ENCODE measurements around the gene WFIKKN2. TPM values are rescaled to one million over a fixed set of nuclear protein-coding genes. Genes with fewer than 3 reads are reported as not detected.

WFIKKN2 gene
- polyA plus RNA-seq, 1 donor (not counting 4 experiments of a cell fraction or from before 2014, with no cell fraction given), result not detected

GRCh38 chr17:50840311-50840851 is 5.0 kb downstream of the WFIKKN2 start:
- Histone ChIP-seq H3K79me2 (ENCODE audit: control insufficient read depth, insufficient read depth, low read length) (no peaks in the 10 kb centered on the region), H3K27ac (ENCODE audit: control insufficient read depth, insufficient read depth, low read length) (no peak overlapping the region), H3K36me3 (ENCODE audit: control insufficient read depth in 2 of 2, extremely low read depth in 1 of 2, insufficient read depth in 2 of 2, low read length in 2 of 2) (no peaks in the 10 kb centered on the region), H2AFZ (ENCODE audit: control insufficient read depth, low read length) (no peak overlapping the region), H3K4me2 (ENCODE audit: control insufficient read depth, extremely low read depth, insufficient read depth, low read depth, low read length) (no peak overlapping the region), H3K9ac (ENCODE audit: control insufficient read depth, extremely low read depth, insufficient read depth, low read length) (no peak overlapping the region), H4K20me1 (ENCODE audit: control insufficient read depth, extremely low read depth, insufficient read depth, low read length) (no peaks in the 10 kb centered on the region), H3K9me3 (ENCODE audit: control insufficient read depth, low read depth, low read length) (no peaks in the 10 kb centered on the region), H3K4me3 (ENCODE audit: control insufficient read depth in 2 of 3, extremely low read depth in 1 of 3, insufficient read depth in 2 of 3, low read depth in 1 of 3, low read length in 3 of 3) (no peak overlapping the region), H3K4me1 (ENCODE audit: control insufficient read depth, extremely low read depth, insufficient read depth, low read length) (peaks cover 23% of the 10 kb centered on the region), H3K27me3 (ENCODE audit: control insufficient read depth, extremely low read depth, insufficient read depth, low read length) (peaks cover 2% of the 10 kb centered on the region), H3K9me1 (ENCODE audit: control insufficient read depth, extremely low read depth, insufficient read depth, low read length) (no peaks in the 10 kb centered on the region)
- dilution Hi-C loops (cut with MboI; ENCODE audit: extremely low pct_ligation_motif_present, low sequenced_read_pairs), result no loop called here
- no peak for FAIRE-seq
- no peak for TF ChIP-seq EZH2 (IDR thresholded peaks at IDR 0.05; ENCODE audit: low read length)
- TF ChIP-seq CTCF (optimal IDR thresholded peaks at IDR 0.05 in 1 of 3, IDR thresholded peaks at IDR 0.05 in 1 of 3, conservative IDR thresholded peaks at IDR 0.05 in 1 of 3; ENCODE audit: extremely low read depth in 1 of 3, insufficient read depth in 2 of 3, low read length in 3 of 3), result no peak
- DNase-seq (ENCODE audit: low read depth, low spot score), result no peak

- Histone ChIP-seq H2AFZ (ENCODE audit: control insufficient read depth, low read length) (no peak overlapping the region), H4K20me1 (ENCODE audit: control insufficient read depth, extremely low read depth, insufficient read depth, low read length) (no peaks in the 10 kb centered on the region), H3K36me3 (ENCODE audit: control insufficient read depth in 2 of 2, extremely low read depth in 1 of 2, insufficient read depth in 2 of 2, low read length in 2 of 2) (no peaks in the 10 kb centered on the region), H3K9ac (ENCODE audit: control insufficient read depth, extremely low read depth, insufficient read depth, low read length) (no peak overlapping the region), H3K4me3 (ENCODE audit: control insufficient read depth in 2 of 3, extremely low read depth in 1 of 3, insufficient read depth in 2 of 3, low read depth in 1 of 3, low read length in 3 of 3) (no peak overlapping the region), H3K4me2 (ENCODE audit: control insufficient read depth, extremely low read depth, insufficient read depth, low read depth, low read length) (no peak overlapping the region), H3K27ac (ENCODE audit: control insufficient read depth, insufficient read depth, low read length) (no peak overlapping the region), H3K9me3 (ENCODE audit: control insufficient read depth, low read depth, low read length) (no peaks in the 10 kb centered on the region), H3K4me1 (ENCODE audit: control insufficient read depth, extremely low read depth, insufficient read depth, low read length) (peaks cover 28% of the 10 kb centered on the region), H3K27me3 (ENCODE audit: control insufficient read depth, extremely low read depth, insufficient read depth, low read length) (no peaks in the 10 kb centered on the region), H3K9me1 (ENCODE audit: control insufficient read depth, extremely low read depth, insufficient read depth, low read length) (no peaks in the 10 kb centered on the region), H3K79me2 (ENCODE audit: control insufficient read depth, insufficient read depth, low read length) (no peaks in the 10 kb centered on the region)
- DNase-seq (ENCODE audit: low read depth, low spot score), result no peak
- no peak for TF ChIP-seq EZH2 (IDR thresholded peaks at IDR 0.05; ENCODE audit: low read length)
- no peak for TF ChIP-seq CTCF (optimal IDR thresholded peaks at IDR 0.05 in 1 of 3, IDR thresholded peaks at IDR 0.05 in 1 of 3, conservative IDR thresholded peaks at IDR 0.05 in 1 of 3; ENCODE audit: extremely low read depth in 1 of 3, insufficient read depth in 2 of 3, low read length in 3 of 3)
- FAIRE-seq, result no peak
- dilution Hi-C loops (cut with MboI; ENCODE audit: extremely low pct_ligation_motif_present, low sequenced_read_pairs), result no loop called here
Measured at GRCh38 chr17:50841277-50841948, 6.0 kb downstream of the WFIKKN2 start.

Measured in keratinocyte (primary cell).